HuH-7 (cell line): Measurements from ENCODE around the gene ZNF711.
"Not testable (repeated sequence)": the region's sequence is repeated elsewhere in the genome, so short reads cannot be mapped to it uniquely, and the experiment has no call there.

Experiments used
- DNase-seq: peaks from one replicate; pipeline ENCODE4 v3.0.0; 2011; ENCODE audit warnings: low spot score

Gene ZNF711

DNA sequence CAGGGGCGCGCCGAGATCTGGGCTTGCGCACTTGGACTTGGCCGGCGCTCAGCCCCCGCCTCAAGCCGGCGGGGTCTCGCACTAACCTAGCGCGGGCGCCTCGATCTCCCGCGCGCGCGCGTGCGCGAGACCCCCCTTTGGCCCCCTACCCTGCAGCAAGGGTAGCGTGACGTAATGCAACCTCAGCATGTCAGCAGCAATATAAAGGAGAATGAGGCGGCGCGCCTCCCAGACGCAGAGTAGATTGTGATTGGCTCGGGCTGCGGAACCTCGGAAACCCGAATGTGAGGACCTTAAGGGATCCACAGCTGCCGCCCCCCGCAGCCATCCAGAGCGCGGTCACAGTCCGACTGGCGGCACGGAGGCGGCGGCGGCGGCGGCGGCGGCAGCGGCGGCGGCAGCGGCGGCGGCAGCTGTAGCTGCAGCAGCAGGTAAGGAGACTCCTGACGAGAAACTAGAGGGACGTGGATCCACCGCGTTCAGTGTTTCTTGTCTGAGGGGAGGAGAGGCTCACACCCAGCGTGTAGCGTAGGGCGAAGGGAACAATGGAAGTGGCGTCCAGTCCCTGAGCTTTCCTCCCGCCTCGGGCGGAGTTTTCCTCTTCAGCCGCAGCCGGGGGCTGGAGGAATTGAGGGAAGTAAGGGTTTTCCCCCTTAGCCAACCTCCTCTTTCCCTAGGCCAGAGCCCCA lies at the start of gene ZNF711, which contains the start of gene SATL1:
Gene ZNF711, plus strand, starts transcription at position 231 of the 689 bp plus-strand sequence. CDS start 3,582 bp downstream, outside the sequence.
Gene SATL1, minus strand, starts transcription at position 19 of the 689 bp plus-strand sequence. CDS start 134,811 bp downstream, outside the sequence.
- no peak for DNase-seq

DNA sequence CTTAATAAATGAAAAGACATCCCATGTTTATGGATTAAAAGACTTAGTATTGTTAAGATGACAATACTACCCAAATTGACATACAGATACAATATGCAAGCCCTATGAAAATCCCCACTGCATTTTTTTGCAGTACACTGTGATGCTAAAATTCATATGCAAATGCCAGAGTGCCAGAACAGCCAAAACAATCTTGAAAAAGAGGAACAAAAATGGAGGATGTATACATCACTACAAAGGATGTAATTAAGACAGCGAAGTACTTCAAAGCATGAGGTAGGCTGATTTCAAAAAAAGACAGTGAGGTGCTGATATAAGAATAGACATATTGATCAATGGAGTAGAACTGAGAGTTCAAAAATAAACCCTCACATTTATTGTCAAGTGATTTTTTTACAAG lies 47.5 kb upstream of the ZNF711 start:
- no peak for DNase-seq

DNA sequence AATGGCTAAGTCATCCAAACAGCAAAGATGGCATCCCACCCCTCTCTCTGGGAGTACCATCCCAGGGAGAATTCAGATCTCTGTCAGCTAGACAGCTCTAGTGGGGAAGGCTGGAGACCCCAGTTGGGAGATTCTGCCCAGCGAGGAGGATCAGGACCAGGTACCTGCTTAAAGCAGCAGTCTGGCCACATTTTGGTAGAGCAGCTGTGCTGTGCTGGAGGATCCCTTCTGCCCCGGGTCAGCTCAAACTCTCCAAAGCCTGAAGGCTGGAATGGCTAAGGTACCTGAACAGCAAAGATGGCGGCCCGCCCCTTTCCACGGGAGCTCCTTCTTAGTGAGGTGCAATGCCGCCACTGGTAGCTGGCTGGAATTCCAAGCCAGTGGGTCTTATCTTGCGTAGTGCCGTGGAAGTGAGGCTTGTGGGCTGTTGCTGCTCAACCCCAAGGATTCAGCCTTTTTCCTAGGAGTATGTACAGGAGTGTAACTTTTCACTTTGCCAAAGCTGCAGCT lies 40.3 kb upstream of the ZNF711 start:
- no peak for DNase-seq

DNA sequence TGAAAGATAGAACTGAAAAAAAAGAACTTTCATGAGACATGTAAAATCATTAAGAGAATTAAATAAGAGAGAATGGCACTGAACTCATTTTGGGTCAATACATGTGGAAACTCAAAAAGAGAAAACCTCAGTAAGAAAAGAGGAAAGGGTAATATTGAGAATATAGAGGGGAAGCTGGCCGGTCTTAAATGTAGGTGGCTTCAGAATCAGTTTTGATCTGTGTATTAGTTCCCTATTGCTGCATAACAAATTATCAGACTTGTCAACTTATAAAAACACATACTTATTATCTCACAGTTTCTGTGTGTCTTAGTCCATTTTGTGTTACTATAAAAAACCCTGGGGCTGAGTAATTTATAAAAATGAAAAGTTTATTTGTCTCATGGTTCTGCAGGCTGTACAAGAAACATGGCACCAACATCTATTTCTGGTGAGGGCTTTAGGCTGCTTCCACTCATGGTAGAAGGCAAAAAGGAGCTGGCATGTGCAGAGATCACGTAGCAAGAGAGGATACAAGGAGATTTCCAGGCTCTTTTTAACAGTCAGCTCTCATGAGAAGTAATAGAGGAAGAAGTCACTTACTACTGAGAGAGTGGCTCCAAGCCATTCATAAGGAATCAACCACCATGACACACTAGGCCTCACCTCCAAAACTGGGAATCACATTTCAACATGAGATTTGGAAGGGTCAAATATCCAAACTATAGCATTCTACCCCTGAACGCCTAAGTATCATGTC lies 29.8 kb upstream of the ZNF711 start:
- no peak for DNase-seq

DNA sequence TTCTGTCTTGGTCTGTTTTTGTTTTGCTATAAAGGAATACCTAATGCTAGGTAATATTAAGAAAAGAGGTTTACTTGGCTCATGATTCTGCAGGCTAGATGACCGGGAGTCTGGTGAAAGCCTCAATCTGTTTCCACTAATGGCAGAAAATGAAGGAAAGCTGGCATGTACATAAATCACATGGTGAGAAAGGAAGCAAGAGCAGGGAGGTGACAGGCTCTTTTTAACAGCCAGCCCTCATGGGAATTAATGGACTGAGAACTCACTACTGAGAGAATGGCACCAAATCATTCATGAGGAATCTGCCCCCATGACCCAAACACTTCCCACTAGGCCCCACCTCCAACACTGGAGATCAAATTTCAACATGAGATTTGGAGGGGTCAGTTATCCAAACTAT lies 27.8 kb upstream of the ZNF711 start:
- DNase-seq, result no peak

DNA sequence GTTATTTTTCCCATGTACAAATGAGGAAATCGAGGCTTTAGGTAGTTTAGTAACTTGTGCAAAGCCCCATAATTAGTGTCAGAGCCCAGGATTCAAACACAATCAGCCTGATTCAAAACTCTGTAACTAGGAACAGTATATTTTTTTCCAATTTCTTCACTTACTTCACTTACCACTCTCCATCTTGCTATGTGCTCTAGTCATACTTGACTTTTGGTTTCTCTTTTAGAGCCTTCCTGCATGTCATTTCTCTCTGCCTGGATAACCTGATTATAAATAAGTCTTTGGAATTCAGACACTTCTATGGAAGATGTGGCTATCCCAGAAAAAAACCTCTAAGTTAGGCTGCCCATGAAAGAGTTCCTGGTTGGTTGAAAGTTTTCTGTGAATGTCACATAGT lies 22.4 kb upstream of the ZNF711 start:
- no peak for DNase-seq

DNA sequence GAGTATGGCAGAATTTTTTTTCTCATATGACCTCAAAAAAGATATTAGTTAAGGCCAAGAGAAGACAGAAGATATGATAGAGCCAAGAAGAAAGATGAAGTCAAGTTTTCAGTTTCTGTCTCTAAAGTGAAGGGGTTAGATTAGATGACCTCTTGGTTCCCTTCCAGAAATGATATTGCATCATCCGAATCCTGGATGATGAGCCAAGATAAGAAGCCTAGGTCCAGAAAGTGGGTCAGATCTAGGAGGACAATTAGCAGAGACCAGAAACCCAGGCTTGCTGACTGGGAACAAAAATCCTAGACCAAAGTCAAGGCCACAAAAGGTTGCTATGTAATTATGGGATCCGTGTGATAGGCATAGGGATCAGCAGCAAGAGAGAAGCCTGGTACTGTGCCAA lies 20.4 kb upstream of the ZNF711 start:
- DNase-seq, result no peak

DNA sequence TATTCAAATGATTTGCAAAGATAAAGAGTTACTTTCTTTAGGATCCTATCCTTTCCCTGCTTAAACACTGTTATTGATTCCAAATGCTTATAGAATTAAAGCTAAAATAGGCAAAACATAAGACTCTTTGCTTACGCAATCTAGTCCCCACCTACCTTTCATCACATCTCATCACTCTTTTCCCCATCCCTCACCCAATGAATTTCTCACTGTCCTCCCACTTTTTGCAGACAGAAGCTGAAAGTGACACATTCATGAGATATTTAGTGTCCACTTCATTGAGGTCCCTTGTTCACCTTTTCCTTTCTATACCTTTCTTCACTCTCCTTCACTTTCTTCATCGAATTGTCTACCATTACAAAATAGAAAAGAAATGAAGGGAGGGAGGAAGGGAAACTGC lies 636 bp upstream of the ZNF711 start:
- no peak for DNase-seq

DNA sequence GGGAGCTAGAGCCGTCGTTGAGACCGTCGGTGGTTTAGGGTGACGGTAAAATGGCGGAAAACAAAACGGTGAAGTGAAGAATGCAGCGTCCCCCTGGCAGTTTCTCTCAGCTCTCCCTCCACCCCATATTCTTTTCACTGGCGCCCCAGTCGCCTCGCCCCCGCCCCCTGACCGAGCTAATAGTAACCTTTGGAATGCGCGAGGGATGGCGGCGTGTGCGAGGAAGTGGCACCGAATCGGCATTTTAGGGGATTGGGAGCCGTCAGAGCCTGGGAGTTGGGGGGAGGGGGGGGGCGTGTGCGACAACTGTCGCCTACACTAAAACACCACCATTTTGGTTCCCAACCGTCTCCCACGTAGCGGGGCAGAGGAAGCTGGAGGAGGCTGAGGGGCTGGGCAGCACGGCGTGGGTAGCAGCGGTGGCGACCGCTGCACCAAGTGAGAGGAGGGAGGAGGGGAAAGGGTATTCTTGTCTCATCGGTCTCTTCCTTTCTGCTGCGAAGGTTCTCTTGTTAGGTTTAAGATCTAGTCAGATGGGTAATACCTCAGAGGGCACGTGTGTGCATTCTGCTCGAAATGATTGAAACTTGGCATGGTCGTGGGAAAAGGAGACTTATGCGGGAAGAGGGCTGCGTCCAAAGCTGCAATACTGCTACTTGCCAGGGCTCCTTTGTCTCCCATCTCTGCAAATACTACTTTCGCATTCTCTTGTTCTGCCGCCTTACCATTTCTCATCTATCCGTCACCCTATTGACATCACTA lies 840 bp downstream of the ZNF711 start:
- DNase-seq, result no peak

DNA sequence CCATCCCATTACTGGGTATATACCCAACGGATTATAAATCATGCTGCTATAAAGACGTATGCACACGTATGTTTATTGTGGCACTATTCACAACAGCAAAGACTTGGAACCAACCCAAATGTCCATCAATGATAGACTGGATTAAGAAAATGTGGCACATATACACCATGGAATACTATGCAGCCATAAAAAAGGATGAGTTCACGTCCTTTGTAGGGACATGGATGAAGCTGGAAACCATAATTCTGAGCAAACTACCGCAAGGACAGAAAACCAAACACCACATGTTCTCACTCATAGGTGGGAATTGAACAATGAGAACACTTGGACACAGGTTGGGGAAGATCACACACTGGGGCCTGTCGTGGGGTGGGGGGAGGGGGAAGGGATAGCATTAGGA lies 41.5 kb downstream of the ZNF711 start:
- DNase-seq, result not testable (repeated sequence)

DNA sequence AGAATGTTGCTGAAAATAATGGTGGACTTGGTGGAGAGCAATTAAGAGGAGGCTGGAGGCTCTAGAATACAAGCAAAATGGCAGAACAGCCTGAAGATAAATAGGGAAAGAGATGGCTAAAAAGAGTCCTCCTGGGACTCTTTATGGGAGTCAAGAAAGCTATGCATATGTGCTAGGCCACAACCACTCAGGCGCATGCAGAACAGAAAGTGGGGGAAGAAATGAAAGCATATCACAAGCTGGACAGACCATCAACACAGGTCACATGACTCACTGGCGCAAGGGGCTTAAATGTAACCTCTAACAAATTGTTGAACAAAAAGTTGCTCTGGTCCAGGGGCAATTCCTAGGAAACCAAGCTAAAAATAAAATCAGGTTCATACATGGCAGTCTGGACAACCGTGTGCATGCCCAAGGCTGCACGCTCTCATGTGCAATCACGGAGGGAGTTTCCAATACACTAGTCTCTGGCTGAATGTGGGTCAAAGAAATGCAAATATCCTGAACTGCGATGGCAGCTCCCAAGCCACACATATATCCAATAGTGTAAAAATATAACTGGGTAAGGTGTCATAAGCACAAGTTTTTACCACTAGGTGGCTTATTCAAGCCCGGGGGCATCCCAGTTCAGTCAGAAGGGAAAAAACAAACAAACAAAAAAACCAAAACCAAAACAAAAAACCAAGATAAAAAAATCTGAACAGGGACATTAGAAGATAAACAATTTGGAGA lies 45.4 kb downstream of the ZNF711 start:
- DNase-seq, result no peak

DNA sequence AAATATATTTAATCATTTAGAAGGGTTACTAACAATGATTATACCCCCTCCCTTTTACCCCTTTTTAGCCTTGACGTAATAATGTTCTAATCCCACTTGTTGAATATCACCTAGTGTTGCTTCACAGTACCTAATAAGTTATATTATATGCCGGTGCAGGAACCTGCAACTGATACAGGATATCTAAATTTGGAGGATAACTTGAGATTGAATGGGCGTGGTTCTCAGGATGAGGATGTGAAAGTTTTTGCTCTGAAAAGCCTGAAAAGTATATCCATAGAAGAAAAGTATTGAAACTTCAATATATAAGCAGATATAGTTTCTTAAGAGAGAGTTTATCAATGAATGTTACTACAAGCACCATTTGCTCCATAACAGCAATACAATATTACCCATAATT lies 59.8 kb downstream of the ZNF711 start:
- no peak for DNase-seq

DNA sequence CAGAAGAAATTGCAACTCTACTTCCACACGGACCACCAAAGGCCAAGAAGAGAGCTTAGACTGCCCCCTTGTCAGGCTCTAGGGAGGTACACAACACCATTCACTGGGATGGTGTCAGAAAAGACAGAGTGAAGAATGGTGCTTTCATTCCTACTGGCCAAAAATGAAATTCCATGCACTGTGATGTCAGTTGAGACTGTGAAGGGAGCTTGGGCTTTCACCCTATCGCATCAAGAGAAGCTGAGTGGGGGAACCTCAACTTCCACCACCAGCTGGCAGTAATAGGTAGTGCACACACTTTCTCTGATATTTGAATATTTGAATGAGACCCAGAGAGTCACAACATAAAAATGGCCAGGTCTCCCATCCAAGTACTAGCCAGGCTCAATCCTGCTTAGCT lies 65.9 kb downstream of the ZNF711 start:
- DNase-seq, result no peak

DNA sequence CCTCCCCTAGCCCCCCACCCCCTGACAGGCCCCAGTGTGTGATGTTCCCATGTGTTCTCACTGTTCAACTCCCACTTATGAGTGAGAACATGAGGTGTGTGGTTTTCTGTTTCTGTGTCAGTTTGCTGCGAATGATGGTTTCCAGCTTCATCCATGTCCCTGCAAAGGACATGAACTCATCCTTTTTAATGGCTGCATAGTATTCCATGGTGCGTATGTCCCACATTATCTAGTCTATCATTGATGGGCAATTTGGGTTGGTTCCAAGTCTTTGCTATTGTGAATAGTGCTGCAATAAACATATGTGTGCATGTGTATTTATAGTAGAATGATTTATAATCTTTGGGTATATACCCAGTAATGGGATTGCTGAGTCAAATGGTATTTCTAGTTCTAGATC lies 67.6 kb downstream of the ZNF711 start:
- DNase-seq, result not testable (repeated sequence)
